PC-3 (cell line): Measurements from ENCODE around the gene GAS7. TPM values are rescaled to one million over a fixed set of nuclear protein-coding genes. Genes with fewer than 3 reads are reported as not detected.
A peak's percentile ranks its signal among the peaks of the same experiment; 100 is the strongest.

Source experiments
- ATAC-seq: fragments of 200-7000 bp; cut with Tn5 transposase; 2 replicates; pipeline ENCODE4 v1.9.1; 2020; ENCODE audit warnings: mild to moderate bottlenecking, moderate library complexity
- BruUV-seq: library from RNA; stranded (reverse); fragments of 400-500 nt; replicated peaks from 2 replicates; lab custom pipeline; 2021; lab: Mats Ljungman, UMichigan
- CTCF ChIA-PET: fragments of 300-600 bp; sonication (Branson Sonifier 250); formaldehyde crosslinking; loops from one replicate; lab custom pipeline; 2022; ENCODE audit warnings: antibody characterized with exemption; lab: Charles Lee
- POLR2A ChIA-PET: fragments of 300-600 bp; sonication (Branson Sonifier 250); formaldehyde crosslinking; loops from one replicate; lab custom pipeline; 2022; ENCODE audit warnings: antibody characterized with exemption; ENCODE audit not compliant: unreplicated experiment; lab: Charles Lee
- DNase-seq: peaks from one replicate; pipeline ENCODE4 v3.0.0-alpha.2; 2015
- H2AFZ ChIP-seq: fragments of 300-600 bp; sonication (generic); 2 replicates; pipeline ENCODE4 v1.6.0; 2016; ENCODE audit warnings: antibody characterized with exemption, low read length
- H3F3A ChIP-seq: fragments of 300-600 bp; sonication (generic); one replicate; pipeline ENCODE4 v1.6.0; 2017; ENCODE audit warnings: antibody characterized with exemption, low read length, control low read depth, mild to moderate bottlenecking; ENCODE audit not compliant: unreplicated experiment
- H3K27ac ChIP-seq: fragments of 300-600 bp; sonication (generic); 2 replicates; pipeline ENCODE4 v1.5.1; 2016; ENCODE audit warnings: mild to moderate bottlenecking, low read length
- H3K27me3 ChIP-seq: fragments of 300-600 bp; sonication (generic); 2 replicates; pipeline ENCODE4 v1.6.1; 2016; ENCODE audit warnings: low read length, mixed read lengths
- H3K36me3 ChIP-seq: fragments of 300-600 bp; sonication (generic); 2 replicates; pipeline ENCODE4 v1.6.1; 2016; ENCODE audit warnings: low read depth, mixed run types, low read length, mixed read lengths
- H3K4me1 ChIP-seq: fragments of 300-600 bp; sonication (generic); 2 replicates; pipeline ENCODE4 v1.5.1; 2016; ENCODE audit warnings: low read length; ENCODE audit not compliant: insufficient read depth
- H3K4me2 ChIP-seq: fragments of 300-600 bp; sonication (generic); 2 replicates; pipeline ENCODE4 v1.6.0; 2016; ENCODE audit warnings: low read length
- H3K4me3 ChIP-seq: fragments of 300-600 bp; sonication (generic); 2 replicates; pipeline ENCODE4 v1.5.1; 2016; ENCODE audit warnings: mild to moderate bottlenecking, low read length, mixed read lengths
- H3K79me2 ChIP-seq: fragments of 300-600 bp; sonication (generic); 2 replicates; pipeline ENCODE4 v1.6.1; 2017; ENCODE audit warnings: low read length, mixed read lengths
- H3K9ac ChIP-seq: fragments of 300-600 bp; sonication (generic); 2 replicates; pipeline ENCODE4 v1.6.0; 2016; ENCODE audit warnings: mild to moderate bottlenecking, low read length
- H3K9me2 ChIP-seq: fragments of 300-600 bp; sonication (generic); replicated peaks from 2 replicates; pipeline ENCODE4 v1.6.1; 2016; ENCODE audit warnings: mixed run types, low read length, mixed read lengths
- H3K9me3 ChIP-seq: fragments of 300-600 bp; sonication (generic); 2 replicates; pipeline ENCODE4 v1.6.1; 2016; ENCODE audit warnings: low read length, mixed read lengths
- H4K20me1 ChIP-seq: fragments of 300-600 bp; sonication (generic); 2 replicates; pipeline ENCODE4 v1.6.1; 2016; ENCODE audit warnings: low read length, mixed read lengths
- EZH2 ChIP-seq: fragments of 300-600 bp; sonication (generic); IDR thresholded peaks from one replicate; pipeline ENCODE4 v1.6.1; 2017; ENCODE audit warnings: antibody characterized with exemption, mild to moderate bottlenecking, low read length; ENCODE audit not compliant: unreplicated experiment
- EZH2phosphoT487 ChIP-seq: fragments of 300-600 bp; sonication (generic); IDR thresholded peaks from 2 replicates; pipeline ENCODE4 v1.6.1; 2018; ENCODE audit warnings: mild to moderate bottlenecking, antibody characterized with exemption, low read length, borderline replicate concordance
- intact Hi-C: fragments of 100-400 bp; cut with micrococcal nuclease; formaldehyde crosslinking; loops from 2 replicates; pipeline ENCODE4 v1.9.0; 2023
- total RNA-seq: library from RNA; depleted of rRNA; stranded (reverse); fragments of >200 nt; gene quantifications from 2 replicates; pipeline ENCODE4 v1.2.3, GENCODE V29; 2014
- TF ChIP-seq, protein P1 (sequence below): fragments of 300-600 bp; sonication (generic); conservative IDR thresholded peaks from 2 replicates; pipeline ENCODE4 v1.5.1; 2017; ENCODE audit warnings: antibody characterized with exemption, low read depth, mild to moderate bottlenecking, low read length

The GAS7 gene
- total RNA-seq, 1 experiment from 2014 or later: not detected

DNA sequence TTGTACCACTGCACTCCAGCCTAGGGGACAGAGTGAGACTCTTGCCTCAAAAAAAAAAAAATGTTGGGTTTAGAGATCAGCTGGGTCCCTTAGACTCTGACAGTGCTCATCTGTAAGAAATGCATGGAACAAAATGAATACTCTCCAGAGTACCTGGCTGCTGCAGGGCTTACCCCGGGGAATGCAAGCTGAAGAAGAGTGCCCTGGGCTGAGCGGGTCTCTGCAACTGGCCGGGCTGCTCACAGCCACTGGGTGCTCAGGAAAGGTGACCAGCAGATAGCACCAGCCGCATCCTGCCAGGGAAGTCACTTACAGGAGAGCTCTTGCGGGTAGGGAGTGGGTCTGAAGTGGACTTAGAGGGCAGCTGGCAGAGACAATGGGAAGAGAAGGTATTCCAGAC, 82.1 kb downstream of the GAS7 start:
- CTCF ChIA-PET: no interaction called here
- no peaks in the 10 kb centered on the region for H3K79me2 ChIP-seq
- no peak overlapping the region for H3K27ac ChIP-seq
- POLR2A ChIA-PET: no interaction called here
- H3K4me1 ChIP-seq: peaks cover 9% of the 10 kb centered on the region; the same call in 1 of the 2 replicates
- H3K36me3 ChIP-seq: no peaks in the 10 kb centered on the region
- peaks cover 15% of the 10 kb centered on the region; the same call in 1 of the 2 replicates for H3K27me3 ChIP-seq
- ATAC-seq: no peak
- DNase-seq: no peak
- H3K9me2 ChIP-seq: no peaks in the 10 kb centered on the region
- no peaks in the 10 kb centered on the region for H3F3A ChIP-seq
- H4K20me1 ChIP-seq: no peaks in the 10 kb centered on the region
- intact Hi-C loops: no loop called here
- TF ChIP-seq EZH2phosphoT487 (no peak), EZH2 (no peak)
- TF ChIP-seq, protein P1, sequence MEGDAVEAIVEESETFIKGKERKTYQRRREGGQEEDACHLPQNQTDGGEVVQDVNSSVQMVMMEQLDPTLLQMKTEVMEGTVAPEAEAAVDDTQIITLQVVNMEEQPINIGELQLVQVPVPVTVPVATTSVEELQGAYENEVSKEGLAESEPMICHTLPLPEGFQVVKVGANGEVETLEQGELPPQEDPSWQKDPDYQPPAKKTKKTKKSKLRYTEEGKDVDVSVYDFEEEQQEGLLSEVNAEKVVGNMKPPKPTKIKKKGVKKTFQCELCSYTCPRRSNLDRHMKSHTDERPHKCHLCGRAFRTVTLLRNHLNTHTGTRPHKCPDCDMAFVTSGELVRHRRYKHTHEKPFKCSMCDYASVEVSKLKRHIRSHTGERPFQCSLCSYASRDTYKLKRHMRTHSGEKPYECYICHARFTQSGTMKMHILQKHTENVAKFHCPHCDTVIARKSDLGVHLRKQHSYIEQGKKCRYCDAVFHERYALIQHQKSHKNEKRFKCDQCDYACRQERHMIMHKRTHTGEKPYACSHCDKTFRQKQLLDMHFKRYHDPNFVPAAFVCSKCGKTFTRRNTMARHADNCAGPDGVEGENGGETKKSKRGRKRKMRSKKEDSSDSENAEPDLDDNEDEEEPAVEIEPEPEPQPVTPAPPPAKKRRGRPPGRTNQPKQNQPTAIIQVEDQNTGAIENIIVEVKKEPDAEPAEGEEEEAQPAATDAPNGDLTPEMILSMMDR: no peak
- H2AFZ ChIP-seq: no peak overlapping the region
- no TSS peak for BruUV-seq
- no peak overlapping the region for H3K9ac ChIP-seq
- H3K4me2 ChIP-seq: no peak overlapping the region
- H3K4me3 ChIP-seq: no peak overlapping the region
- H3K9me3 ChIP-seq: no peaks in the 10 kb centered on the region

- peaks cover 15% of the 10 kb centered on the region; the same call in 1 of the 2 replicates for H3K27me3 ChIP-seq
- no peaks in the 10 kb centered on the region for H3K9me3 ChIP-seq
- H3K4me1 ChIP-seq: peaks cover 9% of the 10 kb centered on the region; the same call in 1 of the 2 replicates
- no peaks in the 10 kb centered on the region for H3K9me2 ChIP-seq
- ATAC-seq (no peak), DNase-seq (no peak)
- no peaks in the 10 kb centered on the region for H4K20me1 ChIP-seq
- intact Hi-C loops: no loop called here
- ChIA-PET CTCF (no interaction called here), POLR2A (no interaction called here)
- no TSS peak for BruUV-seq
- H3K79me2 ChIP-seq: no peaks in the 10 kb centered on the region
- no peak overlapping the region for H3K4me2 ChIP-seq
- no peak overlapping the region for H3K9ac ChIP-seq
- H3K27ac ChIP-seq: no peak overlapping the region
- TF ChIP-seq EZH2 (no peak), EZH2phosphoT487 (no peak)
- TF ChIP-seq, protein P1: no peak
- H3K4me3 ChIP-seq: no peak overlapping the region
- no peak overlapping the region for H2AFZ ChIP-seq
- no peaks in the 10 kb centered on the region for H3F3A ChIP-seq
- no peaks in the 10 kb centered on the region for H3K36me3 ChIP-seq
Measured at GRCh38 chr17:10115536-10115932, 82.9 kb downstream of the GAS7 start.

DNA sequence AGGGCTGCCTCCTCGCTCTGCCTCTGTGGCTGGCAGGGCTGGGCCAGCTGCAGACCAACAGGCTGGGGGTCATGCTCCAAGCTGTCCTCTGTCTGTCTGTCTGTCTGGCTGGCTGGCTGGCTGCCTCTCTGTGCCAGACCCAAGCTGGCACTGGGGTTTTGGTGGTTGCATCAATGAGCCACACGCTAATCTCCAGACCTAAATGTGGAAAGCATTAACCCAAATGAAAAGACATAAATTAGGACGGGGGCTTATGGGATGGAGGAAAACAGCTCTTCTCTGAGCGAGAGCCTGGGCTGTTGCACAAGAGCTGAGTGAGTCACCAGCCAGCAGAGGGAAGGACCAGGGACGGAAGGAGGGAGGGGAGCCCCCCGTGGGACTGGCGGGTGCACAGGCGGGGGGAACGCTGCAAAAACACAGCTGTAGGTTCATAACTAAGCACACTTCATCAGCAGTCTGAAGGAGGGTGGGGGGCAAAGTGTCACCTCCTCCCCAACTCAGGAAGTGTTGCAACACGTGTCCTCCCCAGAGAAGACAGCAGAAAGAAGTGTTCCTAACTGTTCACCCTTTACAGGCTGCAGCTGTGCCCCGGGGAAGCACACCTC, 83.4 kb downstream of the GAS7 start:
- no peak for TF ChIP-seq EZH2phosphoT487
- TF ChIP-seq, protein P1: no peak
- TF ChIP-seq EZH2: no peak
- no TSS peak for BruUV-seq
- H3K4me3 ChIP-seq: no peak overlapping the region
- ChIA-PET CTCF (no interaction called here), POLR2A (no interaction called here)
- no peaks in the 10 kb centered on the region for H3K36me3 ChIP-seq
- H3K4me2 ChIP-seq: peak overlapping the region; percentile 20; the same call in 1 of the 2 replicates
- no peaks in the 10 kb centered on the region for H3K9me2 ChIP-seq
- H3K27me3 ChIP-seq: peaks cover 15% of the 10 kb centered on the region; the same call in 1 of the 2 replicates
- intact Hi-C loops: no loop called here
- H3F3A ChIP-seq: no peaks in the 10 kb centered on the region
- ATAC-seq (no peak), DNase-seq (peak; percentile 46)
- H3K9me3 ChIP-seq: no peaks in the 10 kb centered on the region
- peaks cover 7% of the 10 kb centered on the region; the same call in 1 of the 2 replicates for H3K4me1 ChIP-seq
- H2AFZ ChIP-seq: no peak overlapping the region
- no peaks in the 10 kb centered on the region for H3K79me2 ChIP-seq
- H3K9ac ChIP-seq: no peak overlapping the region
- H3K27ac ChIP-seq: no peak overlapping the region
- no peaks in the 10 kb centered on the region for H4K20me1 ChIP-seq
